Tibial nerve (tissue), 4 donors: Measurements from ENCODE around the gene DNAH14.
"Not testable (repeated sequence)": the region's sequence is repeated elsewhere in the genome, so short reads cannot be mapped to it uniquely, and the experiment has no call there.

Source experiments
- CTCF ChIP-seq, 5 experiments: fragments of 200-600 bp in 3 of 5; fragments of 450-650 bp in 2 of 5; sonication (generic) in 3 of 5; IDR thresholded peaks; one replicate each; pipeline ENCODE4 v1.5.1; 2016 to 2019; ENCODE audit warnings: antibody characterized with exemption in 5 of 5, mild to moderate bottlenecking in 3 of 5, moderate library complexity in 2 of 5
- EP300 ChIP-seq, 2 donors: sonication (generic); formaldehyde crosslinking; IDR thresholded peaks; one replicate each; pipeline ENCODE4 v1.6.1; 2017; ENCODE audit warnings: antibody characterized with exemption in 2 of 2, mild to moderate bottlenecking in 1 of 2
- POLR2A ChIP-seq, 2 donors: fragments of 450-650 bp; IDR thresholded peaks; one replicate each; pipeline ENCODE4 v1.6.1; 2017; ENCODE audit warnings: antibody characterized with exemption in 2 of 2, mild to moderate bottlenecking in 2 of 2, moderate library complexity in 2 of 2

DNA sequence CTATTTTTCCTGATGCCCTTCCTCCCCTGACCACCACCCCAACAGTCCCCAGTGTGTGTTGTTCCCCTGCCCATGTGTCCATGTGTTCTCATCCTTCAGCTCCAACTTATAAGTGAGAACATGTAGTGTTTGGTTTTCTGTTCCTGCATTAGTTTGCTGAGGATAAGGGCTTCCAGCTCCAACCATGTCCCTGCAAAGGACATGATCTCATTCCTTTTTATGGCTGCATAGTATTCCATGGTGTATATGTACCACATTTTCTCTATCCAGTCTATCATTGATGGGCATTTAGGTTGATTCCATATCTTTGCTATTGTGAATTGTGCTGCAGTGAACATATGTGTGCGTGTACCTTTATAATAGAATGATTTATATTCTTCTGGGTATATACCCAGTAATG, 303.5 kb downstream of the DNAH14 start:
- not testable (repeated sequence) for TF ChIP-seq CTCF, POLR2A, EP300 (IDR thresholded peaks at IDR 0.05)
